ENCODE data around the gene EFHC1. TPM values are rescaled to one million over a fixed set of nuclear protein-coding genes. Genes with fewer than 3 reads are reported as not detected.

EFHC1 gene
- total RNA-seq, 1 donor from 2014 or later, result 43.7 TPM

DNA sequence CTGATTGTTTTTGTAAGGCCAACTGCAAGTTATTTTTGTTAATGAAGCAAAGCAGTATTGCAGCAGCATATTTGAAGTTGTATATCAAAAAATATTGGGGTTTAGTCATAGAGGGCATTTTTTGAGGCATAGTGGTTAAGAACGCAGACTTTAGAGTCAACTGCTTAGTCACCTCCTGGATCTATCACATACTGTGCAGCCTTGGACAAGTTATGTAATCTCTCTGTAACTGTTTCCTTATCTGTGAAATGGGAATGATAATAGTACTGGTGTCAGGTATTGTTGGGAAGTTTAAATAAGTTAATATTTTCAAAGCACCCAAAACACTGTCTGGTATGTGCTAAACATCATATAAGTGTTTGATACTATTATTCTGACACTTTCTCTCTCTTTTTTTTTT lies 27.2 kb upstream of the EFHC1 start:
- Mint-ChIP-seq H3K27me3 (ENCODE audit: low read depth) (no peaks in the 10 kb centered on the region), H3K27ac (ENCODE audit: unreplicated experiment) (no peak overlapping the region), H3K4me1 (no peaks in the 10 kb centered on the region), H3K9me3 (no peaks in the 10 kb centered on the region), H3K36me3 (ENCODE audit: low read depth) (no peaks in the 10 kb centered on the region), H3K4me3 (no peak overlapping the region)
- no peak for DNase-seq (ENCODE audit: low read depth, low spot score)
- TF ChIP-seq, protein P1, sequence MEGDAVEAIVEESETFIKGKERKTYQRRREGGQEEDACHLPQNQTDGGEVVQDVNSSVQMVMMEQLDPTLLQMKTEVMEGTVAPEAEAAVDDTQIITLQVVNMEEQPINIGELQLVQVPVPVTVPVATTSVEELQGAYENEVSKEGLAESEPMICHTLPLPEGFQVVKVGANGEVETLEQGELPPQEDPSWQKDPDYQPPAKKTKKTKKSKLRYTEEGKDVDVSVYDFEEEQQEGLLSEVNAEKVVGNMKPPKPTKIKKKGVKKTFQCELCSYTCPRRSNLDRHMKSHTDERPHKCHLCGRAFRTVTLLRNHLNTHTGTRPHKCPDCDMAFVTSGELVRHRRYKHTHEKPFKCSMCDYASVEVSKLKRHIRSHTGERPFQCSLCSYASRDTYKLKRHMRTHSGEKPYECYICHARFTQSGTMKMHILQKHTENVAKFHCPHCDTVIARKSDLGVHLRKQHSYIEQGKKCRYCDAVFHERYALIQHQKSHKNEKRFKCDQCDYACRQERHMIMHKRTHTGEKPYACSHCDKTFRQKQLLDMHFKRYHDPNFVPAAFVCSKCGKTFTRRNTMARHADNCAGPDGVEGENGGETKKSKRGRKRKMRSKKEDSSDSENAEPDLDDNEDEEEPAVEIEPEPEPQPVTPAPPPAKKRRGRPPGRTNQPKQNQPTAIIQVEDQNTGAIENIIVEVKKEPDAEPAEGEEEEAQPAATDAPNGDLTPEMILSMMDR (conservative IDR thresholded peaks at IDR 0.05), result no peak

DNA sequence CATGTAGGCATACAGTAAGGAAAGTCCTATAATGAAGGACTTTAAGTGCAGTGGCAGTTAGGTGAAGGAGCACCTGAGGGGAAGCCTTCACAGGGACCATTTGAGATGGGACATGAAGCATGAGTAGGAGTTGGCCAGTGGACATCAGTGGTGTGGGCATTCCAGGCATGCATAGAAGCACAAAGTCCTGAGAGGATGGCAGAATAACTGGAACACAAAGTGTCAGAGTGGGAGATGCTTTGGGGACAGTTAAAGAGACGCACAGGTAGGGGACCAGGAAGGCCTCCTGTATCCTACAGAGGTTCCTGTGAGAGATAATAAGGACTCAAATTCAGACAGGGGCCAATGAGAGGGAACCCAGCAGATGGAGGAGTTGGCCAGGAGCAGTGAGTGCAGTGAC lies 26.4 kb upstream of the EFHC1 start:
- no peak overlapping the region for H3K4me3 Mint-ChIP-seq
- no peak for DNase-seq (ENCODE audit: low read depth, low spot score)
- TF ChIP-seq, protein P1 (conservative IDR thresholded peaks at IDR 0.05), result no peak
- H3K9me3 Mint-ChIP-seq, result no peaks in the 10 kb centered on the region
- H3K36me3 Mint-ChIP-seq (ENCODE audit: low read depth), result no peaks in the 10 kb centered on the region
- no peaks in the 10 kb centered on the region for H3K4me1 Mint-ChIP-seq
- H3K27me3 Mint-ChIP-seq (ENCODE audit: low read depth), result no peaks in the 10 kb centered on the region
- H3K27ac Mint-ChIP-seq (ENCODE audit: unreplicated experiment), result no peak overlapping the region

DNA sequence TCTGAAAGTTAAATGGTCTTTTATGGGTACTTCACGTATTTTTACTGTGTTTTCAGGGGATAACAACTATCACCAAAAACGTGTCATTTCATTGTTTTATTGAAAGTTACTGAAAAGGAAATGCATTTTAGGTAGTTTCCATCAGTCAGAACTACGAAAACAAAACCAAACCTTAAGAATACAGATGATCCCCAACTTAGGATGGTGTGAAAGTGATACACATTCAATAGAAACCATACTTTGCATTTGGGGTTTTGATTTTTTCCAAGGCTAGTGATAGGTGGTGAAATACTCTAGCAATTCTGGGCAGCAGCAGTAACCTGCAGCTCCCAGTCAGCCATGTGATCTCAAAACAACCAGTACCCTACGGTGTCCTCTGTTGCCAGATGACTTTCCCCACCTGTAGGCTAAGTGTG lies 25.9 kb upstream of the EFHC1 start:
- H3K9me3 Mint-ChIP-seq, result no peaks in the 10 kb centered on the region
- no peaks in the 10 kb centered on the region for H3K4me1 Mint-ChIP-seq
- no peak for DNase-seq (ENCODE audit: low read depth, low spot score)
- H3K4me3 Mint-ChIP-seq, result no peak overlapping the region
- H3K27ac Mint-ChIP-seq (ENCODE audit: unreplicated experiment), result no peak overlapping the region
- no peaks in the 10 kb centered on the region for H3K27me3 Mint-ChIP-seq (ENCODE audit: low read depth)
- H3K36me3 Mint-ChIP-seq (ENCODE audit: low read depth), result no peaks in the 10 kb centered on the region
- TF ChIP-seq, protein P1 (conservative IDR thresholded peaks at IDR 0.05), result no peak

DNA sequence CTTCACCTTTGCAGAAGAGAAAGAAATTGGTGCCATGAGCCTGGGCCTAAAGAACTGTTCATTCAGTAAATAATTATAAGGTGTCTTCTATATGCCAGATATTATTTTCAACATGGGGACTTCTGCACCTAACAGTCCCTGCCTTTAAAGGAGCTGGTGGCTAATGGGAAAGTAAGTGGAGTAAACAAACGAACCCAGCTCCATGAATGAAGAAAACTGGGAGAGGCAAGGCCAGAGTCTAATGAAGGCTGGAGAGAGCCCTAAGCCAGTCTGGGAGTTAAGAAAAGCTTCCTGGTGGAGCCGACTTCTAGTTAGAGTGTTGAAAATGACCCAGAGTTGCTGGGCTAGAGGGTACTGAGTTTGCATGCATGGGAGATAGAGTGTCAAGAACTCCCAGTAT lies 24.2 kb upstream of the EFHC1 start:
- TF ChIP-seq, protein P1 (conservative IDR thresholded peaks at IDR 0.05), result no peak

DNA sequence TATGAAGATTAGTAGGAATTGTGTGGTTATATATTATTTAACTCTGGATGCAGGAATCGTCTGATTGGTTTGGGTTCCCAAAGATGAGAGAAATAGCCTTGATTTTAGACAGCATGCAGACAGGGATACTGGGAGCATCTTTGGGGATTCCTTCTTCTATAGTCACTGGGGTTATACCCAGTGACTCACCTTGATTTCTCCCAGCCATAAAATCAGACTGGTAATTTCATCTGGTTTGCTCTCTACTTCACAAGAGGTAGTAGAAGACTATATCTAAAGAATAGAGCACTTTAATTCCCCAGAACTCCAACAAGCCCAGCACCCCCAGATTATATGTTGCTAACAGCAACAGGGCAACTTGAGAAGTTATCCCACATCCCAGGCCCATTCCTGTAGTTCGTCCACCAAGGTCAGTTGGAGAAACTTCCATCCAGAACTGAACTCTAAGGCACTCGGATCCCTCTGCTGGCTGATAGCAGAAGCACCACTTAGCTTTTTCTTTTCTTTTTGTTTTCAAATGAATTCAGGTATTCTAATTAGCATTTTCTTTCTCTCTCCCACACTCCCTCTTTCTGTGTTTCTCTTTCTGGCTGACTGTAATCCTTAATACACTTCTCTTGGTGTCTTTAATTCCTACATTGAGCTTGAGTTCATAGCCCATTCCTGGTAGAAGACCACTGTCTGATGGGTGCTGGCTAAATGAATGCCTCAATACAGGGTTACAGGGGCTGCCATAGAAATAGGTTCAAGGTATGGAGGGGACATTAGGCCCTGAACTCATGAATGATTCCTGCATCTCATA lies 20.4 kb upstream of the EFHC1 start:
- Mint-ChIP-seq H3K4me3 (no peak overlapping the region), H3K36me3 (ENCODE audit: low read depth) (peaks cover 2% of the 10 kb centered on the region), H3K4me1 (no peaks in the 10 kb centered on the region), H3K27me3 (ENCODE audit: low read depth) (no peaks in the 10 kb centered on the region), H3K9me3 (no peaks in the 10 kb centered on the region), H3K27ac (ENCODE audit: unreplicated experiment) (no peak overlapping the region)
- peak; percentile 24 for DNase-seq (ENCODE audit: low read depth, low spot score)
- TF ChIP-seq, protein P1 (conservative IDR thresholded peaks at IDR 0.05), result peak; percentile 88

More for the DNA sequence above, 24.2 kb upstream of the EFHC1 start:
- Mint-ChIP-seq H3K27me3 (ENCODE audit: low read depth) (no peaks in the 10 kb centered on the region), H3K4me1 (no peaks in the 10 kb centered on the region), H3K36me3 (ENCODE audit: low read depth) (no peaks in the 10 kb centered on the region), H3K4me3 (no peak overlapping the region), H3K9me3 (no peaks in the 10 kb centered on the region), H3K27ac (ENCODE audit: unreplicated experiment) (no peak overlapping the region)
- no peak for DNase-seq (ENCODE audit: low read depth, low spot score)
